Stomach (tissue), 9 donors: ENCODE measurements around the gene IRF2. TPM values are rescaled to one million over a fixed set of nuclear protein-coding genes. Genes with fewer than 3 reads are reported as not detected.

ENCODE experiments used
- DNase-seq, 2 donors: peaks; one replicate each; pipeline versions ENCODE4 v3.0.0 to v3.0.0-alpha.2; 2013 to 2019
- H3K27ac ChIP-seq, 5 donors: fragments of 200-600 bp in 4 of 5; sonication (generic) in 4 of 5; one replicate each; pipeline ENCODE4 v1.5.1; 2013 to 2019; ENCODE audit warnings: mild to moderate bottlenecking in 1 of 5, moderate library complexity in 1 of 5
- H3K27me3 ChIP-seq, 3 donors: fragments of 200-600 bp; sonication (generic); one replicate each; pipeline ENCODE4 v1.5.1; 2017 to 2019; ENCODE audit warnings: mixed run types in 1 of 3
- H3K36me3 ChIP-seq, 4 donors: fragments of 200-600 bp; sonication (generic); 1 replicate in 3 of 4; 2 replicates in 1 of 4; pipeline ENCODE4 v1.5.1; 2016 to 2019
- H3K4me1 ChIP-seq, 4 donors: fragments of 200-600 bp; sonication (generic); one replicate each; pipeline ENCODE4 v1.5.1; 2016 to 2019
- H3K4me3 ChIP-seq, 4 donors: fragments of 200-600 bp; sonication (generic) in 3 of 4; one replicate each; pipeline ENCODE4 v1.5.1; 2016 to 2019; ENCODE audit warnings: mild to moderate bottlenecking in 1 of 4
- H3K9me3 ChIP-seq, 4 donors: fragments of 200-600 bp; sonication (generic); one replicate each; pipeline ENCODE4 v1.5.1; 2016 to 2019
- CTCF ChIP-seq, 7 experiments: fragments of 450-650 bp in 4 of 7; fragments of 200-600 bp in 3 of 7; sonication (generic) in 3 of 7; IDR thresholded peaks; one replicate each; pipeline ENCODE4 v1.5.1; 2016 to 2019; ENCODE audit warnings: antibody characterized with exemption in 7 of 7, control low read depth in 2 of 7, mild to moderate bottlenecking in 1 of 7
- EP300 ChIP-seq: sonication (generic); formaldehyde crosslinking; IDR thresholded peaks from one replicate; pipeline ENCODE4 v1.6.1; 2017; ENCODE audit warnings: antibody characterized with exemption
- POLR2A ChIP-seq, 4 donors: fragments of 450-650 bp; IDR thresholded peaks; one replicate each; pipeline ENCODE4 v1.6.1; 2016; ENCODE audit warnings: antibody characterized with exemption in 4 of 4, control low read depth in 2 of 4, mild to moderate bottlenecking in 1 of 4, moderate library complexity in 1 of 4
- POLR2AphosphoS5 ChIP-seq, 3 donors: sonication (generic); formaldehyde crosslinking; IDR thresholded peaks; one replicate each; pipeline ENCODE4 v1.6.1; 2016; ENCODE audit warnings: antibody characterized with exemption in 3 of 3
- WGBS, 5 donors: extraction: QIAGEN DNeasy Blood & Tissue Kit in 3 of 5; methylation state at CpG; one replicate each; pipeline versions ENCODE4 v1.1.5 to v1.1.7; 2013 to 2018; 5-methylcytosine and 5-hydroxymethylcytosine counted together
- intact Hi-C: fragments of 100-400 bp; cut with DNase I; formaldehyde crosslinking; loops from one replicate; pipeline ENCODE4 v1.15.1; 2023; ENCODE audit warnings: low total_unique reads
- polyA plus RNA-seq, 3 donors: library from polyadenylated mRNA; stranded (reverse); fragments of 200-250 nt; gene quantifications; one replicate each; pipeline ENCODE4 v1.2.3, GENCODE V29; 2013
- total RNA-seq, 5 donors: library from RNA; depleted of rRNA; stranded (reverse); fragments of >200 nt; gene quantifications; one replicate each; pipeline versions ENCODE4 v1.1.0 to v1.2.3, GENCODE V29; 2014 to 2016
- donor health status: healthy with polysubstance abuse.
- donor health status: Bipolar disorder and iron deficiency.
- donor health status: healthy.

IRF2 gene
- total and polyA plus RNA-seq, 8 donors = 5.5 to 253 (median 29.0) TPM

GRCh38 chr4:184462724-184463123 lies 11.6 kb downstream of the IRF2 start:
- H3K4me1 ChIP-seq = peaks cover 17 to 83% (median 52%) of the 10 kb centered on the region in 4 donors
- TF ChIP-seq POLR2AphosphoS5 (IDR thresholded peaks at IDR 0.05) (peak in 1 of 3 donors; percentile 37), EP300 (no peak)
- no peak overlapping the region for H3K4me3 ChIP-seq
- H3K9me3 ChIP-seq = no peaks in the 10 kb centered on the region
- 28 to 76% (median 43%) methylated on average over 2 of the region's 2 CpGs for WGBS, 5 donors
- no peaks in the 10 kb centered on the region for H3K27me3 ChIP-seq
- H3K27ac ChIP-seq = peak overlapping the region in 3 of 5 donors; percentile 16 to 54 (median 17)
- peaks cover 0 to 8% (median 0%) of the 10 kb centered on the region in 4 donors for H3K36me3 ChIP-seq
- intact Hi-C loops = no loop called here
- peak in 1 of 2 donors; percentile 69 for DNase-seq

GRCh38 chr4:184461711-184462441 lies 12.5 kb downstream of the IRF2 start:
- H3K27ac ChIP-seq = peak overlapping the region in 4 of 5 donors; percentile 16 to 54 (median 32)
- H3K9me3 ChIP-seq = no peaks in the 10 kb centered on the region
- peaks cover 0 to 9% (median under 1%) of the 10 kb centered on the region in 4 donors for H3K36me3 ChIP-seq
- H3K27me3 ChIP-seq = no peaks in the 10 kb centered on the region
- no peak for TF ChIP-seq POLR2A (IDR thresholded peaks at IDR 0.05)
- no peak for TF ChIP-seq CTCF (IDR thresholded peaks at IDR 0.05)
- TF ChIP-seq POLR2AphosphoS5 (IDR thresholded peaks at IDR 0.05) = no peak
- TF ChIP-seq EP300 = no peak
- no peak overlapping the region for H3K4me3 ChIP-seq
- H3K4me1 ChIP-seq = peaks cover 25 to 83% (median 53%) of the 10 kb centered on the region in 4 donors
- 36 to 69% (median 57%) methylated on average over 7 of the region's 7 CpGs for WGBS, 5 donors
- intact Hi-C loops = no loop called here
- no peak for DNase-seq

DNA sequence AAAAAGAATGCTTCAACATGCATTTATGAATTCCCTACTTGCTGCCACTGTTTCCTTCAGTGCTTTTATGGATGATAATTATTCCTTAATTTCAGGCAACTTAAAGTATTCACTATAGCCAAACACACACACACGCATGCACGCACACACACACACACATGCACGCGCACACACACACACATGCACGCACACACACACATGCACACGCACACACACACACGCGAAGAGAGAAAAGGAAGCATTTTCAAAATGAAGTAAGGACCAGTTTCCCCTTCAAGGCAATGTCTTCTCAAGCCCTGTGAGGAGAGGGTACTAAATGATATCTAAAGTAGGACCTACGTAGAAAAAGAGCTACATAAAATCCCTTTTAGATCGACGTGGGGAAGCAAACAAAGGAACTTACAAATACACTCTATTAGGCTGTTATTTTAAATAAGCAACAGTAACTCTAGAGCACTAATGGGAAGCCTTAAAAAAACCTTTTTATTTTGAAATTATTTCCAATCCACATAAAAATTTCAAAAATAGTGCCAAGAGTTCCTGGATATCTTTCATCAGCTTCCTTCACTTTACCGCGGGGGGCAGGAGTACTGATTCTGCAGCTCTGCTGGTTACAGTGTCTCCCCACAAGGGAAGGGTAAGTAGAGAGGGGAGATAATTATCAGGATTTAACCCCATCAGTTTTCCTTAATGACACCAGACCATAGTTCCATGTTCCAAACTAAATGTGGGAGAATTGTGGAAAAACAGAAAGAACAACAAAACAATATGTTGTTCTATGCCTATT lies 13.7 kb downstream of the IRF2 start:
- intact Hi-C loops = no loop called here
- Histone ChIP-seq H3K4me3 (no peak overlapping the region), H3K4me1 (peaks cover 25 to 84% (median 56%) of the 10 kb centered on the region in 4 donors), H3K9me3 (no peaks in the 10 kb centered on the region), H3K27ac (peak overlapping the region in 3 of 5 donors; percentile 1 to 54 (median 45)), H3K27me3 (no peaks in the 10 kb centered on the region), H3K36me3 (peaks cover 0 to 12% (median 6%) of the 10 kb centered on the region in 4 donors)
- 62 to 73% (median 71%) methylated on average over 13 of the region's 13 CpGs for WGBS, 5 donors
- no peak for DNase-seq
- TF ChIP-seq POLR2AphosphoS5 (IDR thresholded peaks at IDR 0.05) (no peak), POLR2A (IDR thresholded peaks at IDR 0.05) (no peak), EP300 (no peak), CTCF (IDR thresholded peaks at IDR 0.05) (no peak)

GRCh38 chr4:184459413-184459812 lies 14.9 kb downstream of the IRF2 start:
- Histone ChIP-seq H3K4me1 (peaks cover 25 to 86% (median 56%) of the 10 kb centered on the region in 4 donors), H3K36me3 (peaks cover 0 to 12% (median 2%) of the 10 kb centered on the region in 4 donors), H3K27ac (no peak overlapping the region), H3K9me3 (no peaks in the 10 kb centered on the region), H3K4me3 (no peak overlapping the region), H3K27me3 (no peaks in the 10 kb centered on the region)
- DNase-seq = no peak
- WGBS, 5 donors = 84 to 91% (median 89%) methylated on average over 3 of the region's 3 CpGs
- intact Hi-C loops = no loop called here
- TF ChIP-seq POLR2AphosphoS5 (IDR thresholded peaks at IDR 0.05) (no peak), POLR2A (IDR thresholded peaks at IDR 0.05) (no peak), EP300 (no peak), CTCF (IDR thresholded peaks at IDR 0.05) (no peak)
